ENCODE results near the gene RIPPLY3. TPM values are rescaled to one million over a fixed set of nuclear protein-coding genes. Genes with fewer than 3 reads are reported as not detected.
"Not testable (repeated sequence)": the region's sequence is repeated elsewhere in the genome, so short reads cannot be mapped to it uniquely, and the experiment has no call there.

The RIPPLY3 gene
- total RNA-seq, 1 donor from 2014 or later = not detected

DNA sequence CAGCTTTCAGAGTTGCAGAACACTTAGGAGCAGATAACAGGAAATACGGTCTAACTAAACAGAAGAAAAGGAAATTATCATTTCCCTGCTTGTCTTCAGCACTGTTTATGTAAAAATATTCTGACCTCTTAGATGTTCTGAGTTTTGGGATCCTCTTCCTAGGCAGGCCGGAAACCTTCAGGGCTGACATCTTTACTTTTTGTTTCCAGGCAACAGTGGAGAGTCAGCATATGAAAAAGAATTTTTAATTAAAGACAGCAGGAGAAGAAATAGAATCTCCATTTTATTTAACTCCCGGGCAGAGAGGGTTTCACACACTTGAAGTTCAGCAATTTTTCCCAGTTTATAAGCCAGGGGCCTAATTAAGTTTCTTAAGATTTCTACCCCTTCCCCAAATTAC, 5.1 kb upstream of the RIPPLY3 start:
- ChIA-PET POLR2A (interaction anchor here (0.7 kb wide), 1 partner anchor 590 kb away, joined by 4 read pairs; no protein-coding TSS in a partner anchor), CTCF (no interaction called here)
- no peaks in the 10 kb centered on the region for H3K4me1 Mint-ChIP-seq
- no peak overlapping the region for H3K27ac Mint-ChIP-seq
- no peaks in the 10 kb centered on the region for H3K27me3 Mint-ChIP-seq
- intact Hi-C loops (cut with micrococcal nuclease) = no loop called here
- H3K4me3 Mint-ChIP-seq = no peak overlapping the region
- H3K36me3 Mint-ChIP-seq (ENCODE audit: low read depth) = no peaks in the 10 kb centered on the region
- H3K9me3 Mint-ChIP-seq = no peaks in the 10 kb centered on the region
- ATAC-seq (ENCODE audit: low read depth) (no peak), DNase-seq (no peak)
- TF ChIP-seq CTCF (IDR thresholded peaks at IDR 0.05) = no peak

GRCh38 chr21:37002851-37003250, 3.7 kb upstream of the RIPPLY3 start:
- H3K27me3 Mint-ChIP-seq; H3K36me3 Mint-ChIP-seq (ENCODE audit: low read depth); ATAC-seq (ENCODE audit: low read depth); H3K27ac Mint-ChIP-seq; H3K4me1 Mint-ChIP-seq; CTCF ChIA-PET; H3K4me3 Mint-ChIP-seq; H3K9me3 Mint-ChIP-seq; intact Hi-C loops (cut with micrococcal nuclease); DNase-seq: not testable (repeated sequence)
- POLR2A ChIA-PET = interaction anchor here (0.7 kb wide), 1 partner anchor 25 kb away, joined by 3 read pairs; no protein-coding TSS in a partner anchor

GRCh38 chr21:37003917-37004316, 2.6 kb upstream of the RIPPLY3 start:
- peaks cover 12% of the 10 kb centered on the region for H3K27me3 Mint-ChIP-seq
- H3K36me3 Mint-ChIP-seq (ENCODE audit: low read depth); H3K9me3 Mint-ChIP-seq; H3K4me1 Mint-ChIP-seq; H3K4me3 Mint-ChIP-seq; H3K27ac Mint-ChIP-seq; CTCF ChIA-PET; intact Hi-C loops (cut with micrococcal nuclease); ATAC-seq (ENCODE audit: low read depth); POLR2A ChIA-PET; DNase-seq: not testable (repeated sequence)

- Mint-ChIP-seq H3K27ac (no peak overlapping the region), H3K27me3 (peaks cover 24% of the 10 kb centered on the region), H3K36me3 (ENCODE audit: low read depth) (no peaks in the 10 kb centered on the region), H3K4me3 (peak overlapping the region; percentile 52), H3K9me3 (no peaks in the 10 kb centered on the region), H3K4me1 (peaks cover 18% of the 10 kb centered on the region)
- ATAC-seq (ENCODE audit: low read depth) (no peak), DNase-seq (no peak)
- TF ChIP-seq CTCF (IDR thresholded peaks at IDR 0.05) = no peak
- POLR2A ChIA-PET = no interaction called here
- intact Hi-C loops (cut with micrococcal nuclease) = no loop called here
- CTCF ChIA-PET = interaction anchor here (1.7 kb wide), 1 partner anchor 16 kb away, joined by 4 read pairs; no protein-coding TSS in a partner anchor
Measured at GRCh38 chr21:37005548-37006485, 685 bp upstream of the RIPPLY3 start.

- POLR2A ChIA-PET = no interaction called here
- ATAC-seq (ENCODE audit: low read depth) = no peak
Measured at GRCh38 chr21:37008724-37009123, 2.2 kb downstream of the RIPPLY3 start.

More at GRCh38 chr21:37008724-37009123, 2.2 kb downstream of the RIPPLY3 start:
- intact Hi-C loops (cut with micrococcal nuclease) = loop anchor here (1.0 kb wide), 1 partner anchor 69 kb away; no protein-coding TSS in a partner anchor
- H3K27me3 Mint-ChIP-seq = peaks cover 40% of the 10 kb centered on the region
- no peak overlapping the region for H3K27ac Mint-ChIP-seq
- TF ChIP-seq CTCF (IDR thresholded peaks at IDR 0.05) = no peak
- CTCF ChIA-PET = interaction anchor here (0.7 kb wide), 1 partner anchor 84 kb away, joined by 3 read pairs; no protein-coding TSS in a partner anchor
- peaks cover 19% of the 10 kb centered on the region for H3K4me1 Mint-ChIP-seq
- no peaks in the 10 kb centered on the region for H3K9me3 Mint-ChIP-seq
- H3K4me3 Mint-ChIP-seq = no peak overlapping the region
- no peak for DNase-seq
- H3K36me3 Mint-ChIP-seq (ENCODE audit: low read depth) = no peaks in the 10 kb centered on the region
